ENCODE measurements around the gene BIN2. TPM values are rescaled to one million over a fixed set of nuclear protein-coding genes. Genes with fewer than 3 reads are reported as not detected.
"Not testable (repeated sequence)": the region's sequence is repeated elsewhere in the genome, so short reads cannot be mapped to it uniquely, and the experiment has no call there.

Gene BIN2
- total RNA-seq, 2 experiments from 2014 or later: 0.88 to 14.7 TPM

DNA sequence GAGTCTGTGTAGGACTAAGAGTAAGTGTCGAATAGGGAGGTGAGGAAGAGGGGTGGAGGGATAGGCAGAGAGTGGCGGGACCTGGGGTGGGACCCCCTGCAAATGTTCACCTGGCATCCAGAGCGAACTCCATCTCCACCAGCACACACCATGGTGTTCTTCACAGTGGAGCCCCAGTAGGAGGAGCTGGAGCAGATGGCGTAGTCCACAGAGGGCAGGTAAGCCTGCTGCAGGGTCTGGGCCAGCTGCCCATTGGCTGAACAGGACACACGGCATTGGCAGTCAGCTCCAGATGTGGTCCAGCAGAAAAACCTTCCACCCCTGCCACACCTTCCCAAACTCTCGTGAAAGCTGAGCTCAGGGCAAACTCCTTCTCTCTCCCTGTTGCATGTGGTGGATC lies 15.8 kb upstream of the BIN2 start:
- Histone ChIP-seq H3K27ac (ENCODE audit: low read depth, low read length, poor library complexity, severe bottlenecking) (no peak overlapping the region), H3K79me2 (ENCODE audit: insufficient read depth, low read depth, low read length) (no peaks in the 10 kb centered on the region), H3K36me3 (ENCODE audit: insufficient read depth, low read length) (no peaks in the 10 kb centered on the region), H3K4me1 (ENCODE audit: insufficient read depth, low read length, poor library complexity, severe bottlenecking) (peaks cover 9% of the 10 kb centered on the region), H4K20me1 (ENCODE audit: insufficient read depth, low read length) (no peaks in the 10 kb centered on the region), H3K9me3 (ENCODE audit: low read length) (no peaks in the 10 kb centered on the region), H2AFZ (ENCODE audit: low read length) (no peak overlapping the region), H3K4me2 (ENCODE audit: low read length) (no peak overlapping the region), H3K4me3 (ENCODE audit: low read depth, low read length, poor library complexity, severe bottlenecking) (no peak overlapping the region), H3K9me2 (ENCODE audit: insufficient read depth, low read length) (no peaks in the 10 kb centered on the region)
- POLR2A ChIA-PET: interaction anchor here (0.8 kb wide), 1 partner anchor 13 kb away, joined by 6 read pairs; no protein-coding TSS in a partner anchor
- no peak for TF ChIP-seq EZH2phosphoT487 (IDR thresholded peaks at IDR 0.05; ENCODE audit: borderline replicate concordance, low read depth, low read length)
- no peak for TF ChIP-seq CTCF (conservative IDR thresholded peaks at IDR 0.05; ENCODE audit: low read length)
- intact Hi-C loops (cut with micrococcal nuclease; ENCODE audit: unreplicated experiment): loop anchor here (2.0 to 10.0 kb wide), 3 partner anchors 293 to 575 kb away; partner anchors contain the start of gene ATF1
- CTCF ChIA-PET (ENCODE audit: unreplicated experiment): interaction anchor here (1.4 kb wide), 1 partner anchor 21 kb away, joined by 3 read pairs; no protein-coding TSS in a partner anchor
- no peak for DNase-seq (ENCODE audit: low spot score)
- BruUV-seq (replicated peaks): no TSS peak

DNA sequence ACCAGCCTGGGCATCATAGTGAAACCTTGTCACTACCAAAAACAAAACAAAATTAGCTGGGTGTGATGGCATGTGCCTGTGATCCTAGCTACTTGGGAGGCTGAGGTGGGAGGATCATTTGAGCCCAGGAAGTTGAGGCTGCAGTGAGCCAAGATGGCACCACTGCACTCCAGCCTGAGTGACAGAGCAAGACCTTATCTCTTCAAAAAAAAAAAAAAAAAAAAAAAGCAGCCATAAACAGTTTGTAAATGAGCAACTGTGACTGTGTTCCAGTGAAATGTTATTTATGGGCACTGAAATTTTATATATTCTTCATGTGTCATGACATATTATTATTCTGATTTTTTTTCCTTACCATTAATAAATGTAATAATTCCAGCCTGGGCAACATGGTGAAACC lies 13.4 kb upstream of the BIN2 start:
- BruUV-seq (replicated peaks); H3K27ac ChIP-seq (ENCODE audit: low read depth, low read length, poor library complexity, severe bottlenecking); H3K9me3 ChIP-seq (ENCODE audit: low read length); intact Hi-C loops (cut with micrococcal nuclease; ENCODE audit: unreplicated experiment); H3K4me1 ChIP-seq (ENCODE audit: insufficient read depth, low read length, poor library complexity, severe bottlenecking); H3K79me2 ChIP-seq (ENCODE audit: insufficient read depth, low read depth, low read length); H4K20me1 ChIP-seq (ENCODE audit: insufficient read depth, low read length); DNase-seq (ENCODE audit: low spot score); H2AFZ ChIP-seq (ENCODE audit: low read length); H3K9me2 ChIP-seq (ENCODE audit: insufficient read depth, low read length); H3K4me3 ChIP-seq (ENCODE audit: low read depth, low read length, poor library complexity, severe bottlenecking); CTCF ChIA-PET (ENCODE audit: unreplicated experiment); H3K4me2 ChIP-seq (ENCODE audit: low read length); H3K36me3 ChIP-seq (ENCODE audit: insufficient read depth, low read length): not testable (repeated sequence)
- POLR2A ChIA-PET: interaction anchor here (0.7 to 1.1 kb wide), 2 partner anchors 79 to 366 kb away, joined by 3 to 4 read pairs; no protein-coding TSS in a partner anchor

DNA sequence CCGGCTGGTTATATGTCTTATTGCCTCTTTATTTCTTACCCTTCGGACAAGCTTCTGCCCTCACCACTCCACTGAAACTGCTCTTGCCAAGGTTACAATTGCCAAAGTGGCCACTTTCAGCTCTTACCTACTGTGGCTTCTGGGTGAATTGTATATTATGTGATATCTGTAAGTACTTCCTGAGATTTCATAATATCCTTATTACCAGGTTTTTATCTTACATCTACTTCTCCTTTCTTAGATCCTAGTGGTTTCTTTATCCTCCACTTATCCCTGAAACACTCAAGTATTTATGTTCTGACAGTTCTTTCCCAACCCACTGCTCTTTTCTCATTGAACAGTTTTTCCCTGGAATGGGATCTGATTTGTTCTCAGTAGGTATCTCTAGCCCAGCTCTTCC lies 12.0 kb upstream of the BIN2 start:
- BruUV-seq (replicated peaks): no TSS peak
- Histone ChIP-seq H3K4me3 (ENCODE audit: low read depth, low read length, poor library complexity, severe bottlenecking) (no peak overlapping the region), H4K20me1 (ENCODE audit: insufficient read depth, low read length) (no peaks in the 10 kb centered on the region), H3K27ac (ENCODE audit: low read depth, low read length, poor library complexity, severe bottlenecking) (no peak overlapping the region), H3K4me2 (ENCODE audit: low read length) (no peak overlapping the region), H2AFZ (ENCODE audit: low read length) (no peak overlapping the region), H3K36me3 (ENCODE audit: insufficient read depth, low read length) (no peaks in the 10 kb centered on the region), H3K9me2 (ENCODE audit: insufficient read depth, low read length) (no peaks in the 10 kb centered on the region), H3K79me2 (ENCODE audit: insufficient read depth, low read depth, low read length) (no peaks in the 10 kb centered on the region), H3K9me3 (ENCODE audit: low read length) (no peaks in the 10 kb centered on the region), H3K4me1 (ENCODE audit: insufficient read depth, low read length, poor library complexity, severe bottlenecking) (no peaks in the 10 kb centered on the region)
- TF ChIP-seq EZH2phosphoT487 (IDR thresholded peaks at IDR 0.05; ENCODE audit: borderline replicate concordance, low read depth, low read length): no peak
- TF ChIP-seq CTCF (conservative IDR thresholded peaks at IDR 0.05; ENCODE audit: low read length): no peak
- POLR2A ChIA-PET: interaction anchor here (0.6 to 1.5 kb wide), 4 partner anchors 16 to 293 kb away, joined by 4 read pairs; partner anchors contain the start of gene POU6F1
- intact Hi-C loops (cut with micrococcal nuclease; ENCODE audit: unreplicated experiment): no loop called here
- CTCF ChIA-PET (ENCODE audit: unreplicated experiment): no interaction called here
- no peak for DNase-seq (ENCODE audit: low spot score)
